ENCODE measurements around the gene PHTF1.

DNA sequence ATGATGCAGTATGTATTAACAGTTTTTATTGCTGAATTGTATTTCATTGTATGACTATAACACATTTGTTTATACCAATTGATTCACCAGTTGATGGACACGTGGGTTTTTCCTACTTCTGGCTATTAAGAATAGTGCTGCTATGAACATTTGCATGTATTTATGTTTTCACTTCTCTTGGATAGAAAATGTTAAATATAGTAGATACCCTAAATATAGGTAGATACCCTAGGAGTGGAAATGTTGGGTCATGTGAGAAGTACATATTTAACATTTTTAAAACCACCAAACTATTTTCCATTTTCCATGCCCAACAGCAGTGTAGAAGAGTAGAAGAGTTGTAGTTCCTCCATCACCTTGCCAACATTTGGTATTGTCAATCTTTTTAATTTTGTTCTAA is 7.8 kb downstream of the PHTF1 start:
- no peak for TF ChIP-seq POLR2A (IDR thresholded peaks at IDR 0.05)
- TF ChIP-seq, protein P1, sequence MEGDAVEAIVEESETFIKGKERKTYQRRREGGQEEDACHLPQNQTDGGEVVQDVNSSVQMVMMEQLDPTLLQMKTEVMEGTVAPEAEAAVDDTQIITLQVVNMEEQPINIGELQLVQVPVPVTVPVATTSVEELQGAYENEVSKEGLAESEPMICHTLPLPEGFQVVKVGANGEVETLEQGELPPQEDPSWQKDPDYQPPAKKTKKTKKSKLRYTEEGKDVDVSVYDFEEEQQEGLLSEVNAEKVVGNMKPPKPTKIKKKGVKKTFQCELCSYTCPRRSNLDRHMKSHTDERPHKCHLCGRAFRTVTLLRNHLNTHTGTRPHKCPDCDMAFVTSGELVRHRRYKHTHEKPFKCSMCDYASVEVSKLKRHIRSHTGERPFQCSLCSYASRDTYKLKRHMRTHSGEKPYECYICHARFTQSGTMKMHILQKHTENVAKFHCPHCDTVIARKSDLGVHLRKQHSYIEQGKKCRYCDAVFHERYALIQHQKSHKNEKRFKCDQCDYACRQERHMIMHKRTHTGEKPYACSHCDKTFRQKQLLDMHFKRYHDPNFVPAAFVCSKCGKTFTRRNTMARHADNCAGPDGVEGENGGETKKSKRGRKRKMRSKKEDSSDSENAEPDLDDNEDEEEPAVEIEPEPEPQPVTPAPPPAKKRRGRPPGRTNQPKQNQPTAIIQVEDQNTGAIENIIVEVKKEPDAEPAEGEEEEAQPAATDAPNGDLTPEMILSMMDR (IDR thresholded peaks at IDR 0.05) = no peak
